Hippocampal formation (tissue), 2 donors: ENCODE data around the gene SRSF11.
"Not testable (repeated sequence)": the region's sequence is repeated elsewhere in the genome, so short reads cannot be mapped to it uniquely, and the experiment has no call there.

Experiments used
- DNase-seq, 2 donors: peaks; one replicate each; lab custom pipeline; 2025; lab: John Stamatoyannopoulos, UW

The SRSF11 gene, protein sequence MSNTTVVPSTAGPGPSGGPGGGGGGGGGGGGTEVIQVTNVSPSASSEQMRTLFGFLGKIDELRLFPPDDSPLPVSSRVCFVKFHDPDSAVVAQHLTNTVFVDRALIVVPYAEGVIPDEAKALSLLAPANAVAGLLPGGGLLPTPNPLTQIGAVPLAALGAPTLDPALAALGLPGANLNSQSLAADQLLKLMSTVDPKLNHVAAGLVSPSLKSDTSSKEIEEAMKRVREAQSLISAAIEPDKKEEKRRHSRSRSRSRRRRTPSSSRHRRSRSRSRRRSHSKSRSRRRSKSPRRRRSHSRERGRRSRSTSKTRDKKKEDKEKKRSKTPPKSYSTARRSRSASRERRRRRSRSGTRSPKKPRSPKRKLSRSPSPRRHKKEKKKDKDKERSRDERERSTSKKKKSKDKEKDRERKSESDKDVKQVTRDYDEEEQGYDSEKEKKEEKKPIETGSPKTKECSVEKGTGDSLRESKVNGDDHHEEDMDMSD

DNA sequence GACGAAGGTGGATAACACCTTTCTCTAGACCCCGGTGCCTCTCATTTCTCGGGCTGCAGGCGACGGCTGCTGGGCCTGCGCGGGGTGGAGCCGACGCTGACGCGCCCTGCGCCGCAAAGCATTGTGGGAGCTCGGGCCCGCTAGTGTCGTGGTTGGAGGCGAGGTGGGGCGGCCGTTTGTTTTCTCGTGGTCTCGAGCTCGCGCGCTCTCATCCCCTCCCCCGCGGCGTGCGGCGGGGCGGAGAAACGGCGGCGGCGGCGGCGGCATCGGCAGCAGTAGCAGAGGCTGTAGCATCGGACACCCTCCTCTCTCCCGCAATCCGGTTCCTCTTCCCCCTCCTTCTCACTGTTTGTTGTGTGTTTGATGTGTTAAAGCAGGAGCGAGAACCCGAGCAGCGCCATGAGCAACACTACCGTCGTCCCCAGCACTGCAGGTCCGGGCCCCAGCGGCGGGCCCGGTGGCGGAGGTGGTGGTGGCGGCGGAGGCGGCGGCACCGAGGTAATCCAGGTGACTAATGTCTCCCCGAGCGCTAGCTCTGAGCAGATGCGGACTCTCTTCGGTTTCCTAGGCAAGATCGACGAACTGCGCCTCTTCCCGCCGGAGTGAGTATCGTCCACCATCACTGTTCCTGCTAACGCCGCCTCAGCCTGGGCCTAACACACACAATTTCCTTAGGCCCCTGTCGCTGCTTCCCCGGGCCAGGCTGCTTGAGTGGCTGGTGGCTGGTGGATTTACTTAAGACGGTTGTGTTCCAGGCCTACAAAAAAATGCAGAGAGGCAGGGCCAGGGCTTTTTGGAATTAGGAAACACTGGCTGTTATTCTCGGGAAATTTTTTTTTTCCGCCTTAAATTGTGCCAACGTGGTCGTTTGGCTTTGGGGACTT is at the start of gene SRSF11:
Gene SRSF11, plus strand, starts transcription at position 143 of the 884 bp plus-strand sequence. Its CDS starts 257 bp downstream, at position 400.
- DNase-seq, result peak; percentile 87 to 94

DNA sequence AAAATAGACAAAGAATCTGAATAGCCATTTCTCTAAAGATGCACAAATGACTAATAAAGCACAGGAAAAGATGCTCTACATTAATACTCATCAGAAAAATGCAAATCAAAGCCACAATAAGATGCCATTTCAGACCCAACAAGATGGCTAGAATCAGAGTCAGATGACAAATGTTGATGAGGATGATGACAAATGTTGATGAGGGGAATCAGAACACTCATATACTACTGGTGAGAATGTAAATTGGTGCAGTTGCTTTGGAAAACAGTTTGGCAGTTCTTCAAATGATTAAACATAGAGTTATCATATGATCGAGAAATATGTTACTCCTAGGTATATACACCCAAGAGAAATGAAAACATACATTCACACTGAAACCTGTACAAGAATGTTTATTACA is 49.7 kb upstream of the SRSF11 start:
- no peak for DNase-seq

DNA sequence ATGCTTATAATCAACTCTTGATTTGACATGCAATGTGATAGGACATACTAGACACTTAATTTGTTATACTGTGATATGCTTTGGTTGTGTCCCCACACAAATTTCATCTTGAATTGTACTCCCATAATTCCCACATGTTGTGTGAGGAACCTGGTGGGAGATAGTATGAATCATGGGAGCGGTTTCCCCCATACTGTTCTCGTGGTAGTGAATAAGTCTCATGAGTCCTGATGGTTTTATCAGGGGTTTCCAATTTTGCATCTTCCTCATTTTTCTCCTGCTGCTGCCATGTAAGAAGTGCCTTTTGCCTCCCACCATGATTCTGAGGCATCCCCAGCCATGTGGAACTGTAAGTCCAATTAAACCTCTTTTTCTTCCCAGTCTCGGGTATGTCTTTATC is 36.0 kb upstream of the SRSF11 start:
- not testable (repeated sequence) for DNase-seq

DNA sequence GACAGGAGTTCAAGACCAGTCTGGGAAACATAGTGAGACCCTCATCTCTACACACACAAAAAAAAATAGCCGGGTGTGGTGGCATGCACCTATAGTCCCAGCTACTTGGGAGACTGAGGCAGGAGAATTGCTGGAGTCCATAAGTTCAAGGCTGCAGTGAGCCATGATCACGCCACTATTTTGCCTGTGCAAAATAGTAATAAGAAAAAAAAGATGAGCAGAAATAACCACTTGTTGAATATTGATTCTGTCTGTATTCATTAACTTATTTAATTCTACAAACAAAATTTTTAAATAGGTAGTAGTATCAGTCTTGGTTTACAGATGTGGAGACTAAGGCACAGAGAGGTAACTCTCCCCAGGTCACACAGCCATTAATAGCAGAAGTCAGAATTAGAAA is 32.7 kb upstream of the SRSF11 start:
- DNase-seq, result no peak

DNA sequence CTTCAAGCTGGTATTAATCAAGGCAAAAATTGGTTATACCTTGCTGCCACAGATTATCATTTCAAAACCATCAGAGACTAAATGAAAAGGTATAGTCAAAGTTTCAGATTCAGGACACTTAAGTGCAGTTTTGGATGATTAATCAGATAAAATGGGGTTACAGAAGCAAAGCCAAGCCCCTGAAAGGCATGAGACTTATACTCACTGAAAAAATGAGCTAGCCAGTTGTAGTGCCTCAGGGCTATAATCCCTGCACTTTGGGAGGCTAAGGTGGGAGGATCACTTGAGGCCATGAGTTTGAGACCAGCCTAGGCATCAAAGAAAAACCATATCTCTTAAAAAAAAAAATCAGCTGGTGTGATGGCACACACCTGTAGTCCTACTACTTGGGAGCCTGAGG is 31.0 kb upstream of the SRSF11 start:
- no peak for DNase-seq

DNA sequence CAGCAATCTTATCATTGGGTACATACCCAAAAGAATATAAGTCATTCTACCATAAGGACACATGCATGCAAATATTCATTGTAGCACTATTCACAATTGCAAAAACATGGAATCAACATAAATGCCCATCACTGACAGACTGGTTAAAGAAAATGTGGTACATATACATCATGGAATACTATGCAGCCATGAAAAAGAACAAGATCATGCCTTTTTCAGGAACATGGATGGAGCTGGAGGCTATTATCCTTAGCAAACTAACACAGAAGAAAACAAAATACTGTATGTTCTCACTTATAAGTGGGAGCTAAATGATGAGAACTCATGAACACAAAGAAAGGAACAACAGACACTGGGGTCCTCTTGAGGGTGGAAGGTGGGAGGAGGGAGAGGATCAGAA is 28.7 kb upstream of the SRSF11 start:
- not testable (repeated sequence) for DNase-seq

DNA sequence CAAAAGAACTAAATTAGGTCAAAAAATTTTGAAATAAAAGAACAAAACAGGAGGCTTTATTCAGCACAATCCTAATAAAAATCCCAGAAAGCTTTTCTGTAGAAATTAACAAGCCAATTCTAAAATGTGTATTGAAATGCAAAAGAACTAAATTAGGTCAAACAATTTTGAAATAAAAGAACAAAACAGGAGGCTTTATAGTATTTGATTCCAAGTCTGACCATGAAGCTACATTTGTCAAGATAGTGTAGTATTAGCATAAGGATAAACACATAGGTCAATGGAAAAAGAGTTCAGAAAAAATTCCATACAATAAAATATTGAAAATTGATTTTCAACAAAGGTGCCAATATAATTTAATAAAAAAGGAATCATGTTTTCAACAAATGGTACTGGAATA is 26.6 kb upstream of the SRSF11 start:
- DNase-seq, result no peak

DNA sequence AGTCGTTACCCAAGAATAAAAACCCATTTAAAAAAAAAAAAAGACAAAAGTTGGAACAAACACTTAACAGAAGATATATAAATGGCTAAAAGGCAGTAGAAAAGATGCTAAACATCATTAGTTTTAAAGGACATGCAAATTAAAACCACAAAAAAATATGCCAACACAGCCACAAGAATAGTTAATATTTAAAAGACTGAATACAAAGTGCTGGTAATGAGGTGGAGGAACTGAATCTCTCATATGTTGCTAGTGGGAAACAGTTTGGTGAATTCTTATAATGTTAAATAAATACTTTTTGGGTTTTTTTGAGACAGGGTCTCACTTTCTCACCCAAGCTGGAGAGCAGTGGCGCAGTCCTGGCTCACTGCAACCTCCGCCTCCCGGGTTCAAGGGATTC is 25.8 kb upstream of the SRSF11 start:
- no peak for DNase-seq

DNA sequence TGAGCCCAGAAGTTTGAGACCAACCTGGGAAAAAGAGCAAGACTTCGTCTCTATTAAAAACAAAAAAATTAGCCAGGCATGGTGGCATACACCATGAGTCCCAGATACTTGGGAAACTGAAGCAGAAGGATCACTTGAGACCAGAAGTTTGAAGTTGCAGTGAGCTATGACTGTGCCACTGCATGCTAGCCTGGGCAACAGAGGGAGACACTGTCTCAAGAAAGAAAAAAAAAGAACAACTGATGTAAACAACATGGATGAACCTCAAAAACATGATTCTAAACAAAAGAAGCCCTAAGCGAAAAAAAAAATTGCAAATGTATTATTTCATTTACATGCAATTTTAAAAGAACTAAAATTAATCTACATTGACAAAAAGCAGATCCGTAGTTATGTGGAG is 24.8 kb upstream of the SRSF11 start:
- DNase-seq, result no peak

DNA sequence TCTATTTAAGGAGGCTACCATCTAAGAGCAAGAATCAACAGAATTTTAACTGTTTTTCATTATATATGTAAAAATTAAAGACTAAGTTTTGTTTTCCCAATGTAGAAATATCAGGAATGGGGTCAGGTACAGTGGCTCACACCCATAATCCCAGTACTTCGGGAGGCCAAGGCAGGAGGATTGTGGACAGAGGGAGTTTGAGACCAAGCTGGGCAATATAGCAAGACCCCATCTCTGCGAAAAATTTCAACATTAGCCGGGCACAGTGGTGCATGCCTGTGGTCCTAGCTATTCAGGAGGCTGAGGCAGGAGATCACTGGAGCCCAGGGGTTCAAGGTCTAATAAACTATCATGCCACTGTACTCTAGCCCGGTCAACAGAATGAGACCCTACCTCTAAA is 21.1 kb upstream of the SRSF11 start:
- DNase-seq, result no peak

DNA sequence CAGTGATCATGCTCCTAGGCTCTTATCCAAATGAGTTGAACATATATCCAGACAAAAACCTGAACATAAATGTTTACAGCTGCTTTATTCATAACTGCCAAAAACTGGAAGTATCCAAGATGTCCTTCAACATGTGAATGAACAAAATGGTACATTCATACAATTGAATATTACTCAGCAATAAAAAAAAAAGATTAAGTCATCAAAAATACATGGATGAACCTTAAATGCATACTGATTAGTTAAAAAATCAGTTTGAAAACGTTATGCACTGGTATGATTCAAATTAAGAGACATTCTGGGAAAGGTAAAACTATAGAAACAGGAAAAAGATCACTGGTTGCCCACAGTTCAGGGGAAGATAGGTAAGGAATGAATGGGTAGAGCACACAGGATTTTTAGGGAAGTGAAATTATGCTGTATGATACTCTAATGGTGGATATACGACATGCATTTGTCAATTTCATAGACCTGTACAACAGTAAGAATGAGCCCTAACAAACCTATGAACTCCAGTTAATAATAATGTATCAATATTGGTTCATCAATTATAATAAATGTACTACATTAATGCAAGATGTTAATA is 18.9 kb upstream of the SRSF11 start:
- DNase-seq, result no peak

DNA sequence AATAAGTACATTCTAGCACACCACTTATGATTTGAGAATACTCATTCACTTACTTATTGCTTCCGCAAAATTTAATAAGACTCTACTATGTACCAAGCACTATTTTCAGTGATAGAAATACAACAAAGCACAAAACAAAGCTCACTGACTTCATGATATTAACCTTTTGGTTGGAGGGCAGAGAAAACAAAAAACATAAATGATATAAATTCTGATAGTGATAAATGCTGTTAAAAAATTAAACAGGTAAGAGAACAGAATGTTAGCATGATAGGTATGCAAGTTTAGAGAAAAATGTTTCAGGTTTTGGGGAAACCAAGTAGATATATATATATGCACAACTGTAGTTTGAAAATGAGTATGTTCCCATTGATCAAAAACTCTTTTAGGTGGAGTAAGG is 17.0 kb upstream of the SRSF11 start:
- DNase-seq, result no peak

DNA sequence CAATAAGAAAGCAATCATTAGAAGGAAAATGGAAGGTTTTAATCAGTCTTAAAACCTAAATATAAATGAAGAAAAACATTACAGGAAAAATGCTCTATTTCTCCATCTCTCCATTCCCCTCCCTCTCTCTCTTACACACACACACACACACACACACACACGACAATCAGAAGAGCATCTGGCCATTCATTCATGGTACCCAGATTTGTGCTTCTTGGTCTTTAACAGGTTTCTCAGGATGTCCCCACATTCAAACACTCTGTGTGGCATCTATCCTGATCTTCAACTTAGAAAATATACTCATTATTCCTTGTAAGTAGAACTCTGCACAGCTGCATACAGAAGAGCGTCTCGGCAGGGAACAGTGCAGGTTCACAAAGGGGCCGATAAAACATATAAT is 16.6 kb upstream of the SRSF11 start:
- no peak for DNase-seq

DNA sequence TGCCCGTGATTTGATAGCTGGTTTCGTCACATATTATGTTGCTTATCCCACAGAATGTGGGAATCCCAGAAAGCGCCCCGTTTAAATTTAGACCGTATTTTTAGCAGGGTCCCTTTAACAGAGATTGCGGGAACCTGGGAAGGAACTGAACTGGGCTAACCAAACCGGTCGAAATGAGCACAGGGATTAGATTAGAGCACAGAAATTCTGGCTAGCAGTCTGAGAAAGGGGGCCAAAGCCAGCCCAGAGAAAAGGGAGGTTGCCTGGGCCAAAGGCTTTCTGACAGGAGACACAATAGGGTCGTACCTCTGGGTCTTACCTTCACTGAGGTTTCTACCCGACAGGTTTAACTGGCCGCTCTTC is 16.1 kb upstream of the SRSF11 start:
- no peak for DNase-seq

DNA sequence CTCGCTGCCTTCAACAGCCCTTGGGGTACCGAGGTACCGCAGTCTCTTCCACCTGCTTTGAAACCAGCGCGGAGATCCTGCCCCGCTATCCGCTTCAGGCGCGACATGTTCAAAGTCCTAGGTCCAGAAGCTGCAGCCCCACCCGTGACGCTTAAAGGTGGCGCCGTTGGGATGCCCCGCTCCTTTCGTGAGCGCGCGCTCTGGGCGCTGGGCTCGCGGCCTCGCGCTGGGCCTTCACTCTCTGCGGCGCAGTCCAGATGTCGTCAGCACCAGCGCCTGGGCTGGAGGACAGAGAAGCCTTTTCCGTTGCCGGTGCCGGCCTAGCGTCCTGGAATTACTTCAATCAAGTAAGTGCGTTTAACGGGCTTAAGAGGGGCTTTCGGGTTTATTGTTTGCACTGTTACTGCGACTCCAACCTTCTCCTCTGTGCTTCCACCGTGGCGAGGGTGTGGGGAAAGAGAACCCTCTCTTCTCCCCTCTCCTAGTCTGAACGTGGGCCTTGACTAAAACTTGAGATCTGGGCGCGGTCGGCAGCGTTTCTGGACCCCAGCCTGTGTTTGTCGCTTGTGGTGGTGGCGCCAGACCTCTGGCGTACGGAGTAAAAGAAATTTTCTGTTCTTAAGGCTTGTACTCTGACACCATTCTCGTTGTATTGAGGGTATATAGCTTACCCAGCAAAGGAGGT is 15.6 kb upstream of the SRSF11 start, which contains the start of gene LRRC40:
Gene LRRC40, minus strand, starts transcription at position 146 of the 685 bp plus-strand sequence. Its CDS starts 39 bp downstream, at position 107.
- DNase-seq, result peak; percentile 93 to 96

DNA sequence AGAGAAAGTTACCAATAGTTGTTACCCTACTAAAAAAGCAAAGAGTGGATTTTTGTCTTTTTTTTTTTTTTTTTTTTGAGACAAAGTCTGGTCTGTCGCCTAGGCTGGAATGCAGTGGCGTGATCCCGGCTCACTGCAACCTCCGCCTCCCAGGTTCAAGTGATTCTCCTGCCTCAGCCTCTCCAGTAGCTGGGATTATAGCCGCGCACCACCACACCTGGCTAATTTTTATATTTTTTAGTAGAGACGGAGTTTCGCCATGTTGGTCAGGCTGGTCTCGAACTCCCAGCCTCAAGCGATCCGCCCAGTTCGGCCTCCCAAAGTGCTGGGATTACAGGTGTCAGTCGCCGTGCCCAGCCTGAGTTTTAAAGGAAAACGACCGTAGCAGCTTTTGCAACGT is 14.3 kb upstream of the SRSF11 start:
- not testable (repeated sequence) for DNase-seq

DNA sequence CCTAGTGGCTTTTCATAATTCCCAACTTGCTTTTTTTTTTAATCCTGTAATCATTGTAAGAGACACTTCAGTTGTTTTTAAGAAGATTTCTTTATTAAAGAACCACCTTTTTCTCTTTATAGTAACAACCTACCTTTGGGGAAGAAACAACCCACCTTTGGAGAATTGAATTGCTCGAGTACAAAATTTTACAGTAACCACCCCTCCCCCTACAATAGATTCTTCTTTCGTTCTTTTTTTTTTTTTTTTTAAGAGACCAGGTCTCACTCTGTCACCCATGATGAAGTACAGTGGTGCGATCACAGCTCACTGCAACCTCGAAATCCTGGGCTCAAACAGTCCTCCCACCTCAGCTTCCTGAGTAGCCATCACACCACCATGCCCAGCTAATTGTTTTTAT is 13.7 kb upstream of the SRSF11 start:
- no peak for DNase-seq

DNA sequence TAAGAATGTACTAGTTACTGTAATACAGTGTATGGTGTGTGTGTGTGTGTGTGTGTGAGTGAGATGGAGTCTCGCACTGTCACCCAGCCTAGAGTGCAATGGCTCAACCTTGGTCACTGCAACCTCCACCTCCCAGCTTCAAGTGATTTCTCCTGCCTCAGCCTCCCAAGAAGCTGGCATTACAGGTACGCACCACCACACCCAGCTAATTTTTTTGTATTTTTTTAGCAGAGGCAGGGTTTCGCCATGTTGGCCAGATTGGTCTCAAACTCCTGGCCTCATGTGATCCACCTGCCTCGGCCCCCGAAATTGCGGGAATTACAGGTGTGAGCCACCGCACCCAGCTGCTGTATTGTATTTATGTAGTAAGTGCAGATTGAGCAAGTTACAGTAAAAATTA is 12.9 kb upstream of the SRSF11 start:
- no peak for DNase-seq

DNA sequence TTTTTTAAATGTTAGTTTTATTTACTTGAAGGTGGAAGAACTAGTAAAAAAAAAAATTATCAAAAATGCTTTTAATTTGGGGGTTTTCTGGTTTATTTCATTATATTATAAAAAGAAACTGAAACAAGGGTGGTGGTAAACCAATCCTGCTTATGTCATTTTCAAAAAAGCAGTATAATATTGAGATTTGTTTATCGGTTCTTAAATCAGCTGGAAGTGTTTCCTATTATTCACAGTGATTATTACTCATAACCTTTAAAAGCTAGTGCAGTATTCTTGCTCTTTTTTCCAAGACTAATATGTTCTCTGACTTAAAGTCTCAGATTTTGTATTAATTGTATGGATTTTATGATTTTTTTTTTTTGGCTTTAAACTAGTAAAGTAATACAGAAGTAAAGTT is 10.4 kb upstream of the SRSF11 start:
- no peak for DNase-seq

DNA sequence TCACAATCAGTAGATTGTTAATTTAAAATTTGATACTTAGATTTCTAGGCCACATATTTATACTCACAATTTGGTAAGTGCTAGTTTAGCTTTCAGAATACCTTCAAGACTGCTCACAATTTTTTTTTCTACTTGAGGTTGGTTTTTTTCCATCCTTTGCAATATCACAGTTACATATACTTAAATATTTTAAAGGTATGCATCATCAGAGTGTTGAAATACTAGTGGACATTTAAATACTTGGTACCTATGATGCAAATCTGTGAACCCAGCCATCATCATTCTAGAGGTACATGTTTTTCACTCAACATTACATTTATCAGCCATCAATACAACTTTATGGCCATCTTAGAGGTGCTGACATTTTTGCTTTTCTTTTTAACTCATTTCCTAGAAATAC is 9.6 kb upstream of the SRSF11 start:
- no peak for DNase-seq

DNA sequence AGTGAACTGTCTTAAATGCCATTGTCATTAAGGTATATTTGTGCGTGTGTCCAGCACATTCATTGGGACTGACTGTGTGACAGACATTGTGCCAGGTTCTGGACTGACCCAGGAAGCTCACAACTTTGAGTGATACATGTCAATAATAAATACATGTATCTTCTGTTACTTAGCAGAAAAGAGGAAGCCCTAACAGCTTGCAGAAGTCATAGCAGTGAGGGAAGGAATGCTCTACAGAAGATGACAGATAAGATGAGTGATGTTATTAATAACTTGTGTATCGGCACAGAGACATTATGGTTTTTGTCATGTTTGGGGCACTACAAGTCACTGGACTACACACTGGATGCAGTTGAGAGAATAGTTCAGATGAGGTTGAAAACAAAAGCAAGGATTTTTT is 1.2 kb upstream of the SRSF11 start:
- no peak for DNase-seq
